RCC 7860 (cell line): ENCODE data around the gene DBT.
A peak's percentile ranks its signal among the peaks of the same experiment; 100 is the strongest.
"Not testable (repeated sequence)": the region's sequence is repeated elsewhere in the genome, so short reads cannot be mapped to it uniquely, and the experiment has no call there.

ENCODE experiments used
- DNase-seq: peaks from one replicate; pipeline ENCODE4 v3.0.0-alpha.2; 2015; ENCODE audit warnings: low spot score
- FAIRE-seq: peaks from 2 replicates; lab custom pipeline; 2012; peaks lifted over from hg19 to GRCh38; lab: Jason Lieb, UNC

Gene DBT

GRCh38 chr1:100202703-100203102 lies 46.9 kb downstream of the DBT start:
- FAIRE-seq, DNase-seq: not testable (repeated sequence)

DNA sequence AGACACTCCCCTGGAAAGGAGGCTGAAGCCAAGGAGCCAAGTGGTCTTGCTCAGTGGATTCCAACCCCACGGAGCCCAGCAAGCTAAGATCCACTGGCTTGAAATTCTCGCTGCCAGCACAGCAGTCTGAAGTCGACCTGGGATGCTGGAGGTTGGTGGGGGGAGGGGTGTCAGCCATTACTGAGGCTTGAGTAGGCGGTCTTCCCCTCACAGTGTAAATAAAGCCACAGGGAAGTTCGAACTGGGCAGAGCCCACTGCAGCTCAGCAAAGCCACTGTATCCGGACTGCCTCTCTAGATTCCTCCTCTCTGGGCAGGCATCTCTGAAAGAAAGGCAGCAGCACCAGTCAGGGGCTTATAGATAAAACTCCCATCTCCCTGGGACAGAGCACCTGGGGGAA lies 49.6 kb downstream of the DBT start:
- not testable (repeated sequence) for DNase-seq, FAIRE-seq

GRCh38 chr1:100198596-100198995 lies 51.0 kb downstream of the DBT start:
- no peak for FAIRE-seq
- no peak for DNase-seq

- FAIRE-seq (peak; percentile 98), DNase-seq (peak; percentile 96)
Observed at GRCh38 chr1:100188617-100189016, 61.0 kb downstream of the DBT start.

GRCh38 chr1:100187912-100188311 lies 61.7 kb downstream of the DBT start:
- FAIRE-seq: no peak

DNA sequence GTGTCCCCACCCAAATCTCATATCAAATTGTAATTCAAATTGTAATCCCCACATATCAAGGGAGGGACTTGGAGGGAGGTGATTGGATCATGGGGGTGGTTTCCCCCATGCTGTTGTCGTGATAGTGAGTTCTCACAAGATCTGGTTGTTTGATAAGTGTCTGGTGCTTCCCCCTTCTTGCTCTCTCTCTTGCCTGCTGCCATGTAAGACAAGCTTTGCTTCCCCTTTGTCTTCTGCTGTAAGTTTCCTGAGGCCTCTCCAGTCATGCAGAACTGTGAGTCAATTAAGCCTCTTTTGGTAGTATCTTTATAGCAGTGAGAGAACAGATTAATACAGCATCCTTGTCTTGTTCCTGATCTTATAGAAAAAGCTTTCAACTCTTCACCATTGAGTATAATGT lies 65.1 kb downstream of the DBT start:
- FAIRE-seq: peak; percentile 75
- DNase-seq: peak; percentile 38

More at GRCh38 chr1:100187912-100188311, 61.7 kb downstream of the DBT start:
- DNase-seq: no peak

DNA sequence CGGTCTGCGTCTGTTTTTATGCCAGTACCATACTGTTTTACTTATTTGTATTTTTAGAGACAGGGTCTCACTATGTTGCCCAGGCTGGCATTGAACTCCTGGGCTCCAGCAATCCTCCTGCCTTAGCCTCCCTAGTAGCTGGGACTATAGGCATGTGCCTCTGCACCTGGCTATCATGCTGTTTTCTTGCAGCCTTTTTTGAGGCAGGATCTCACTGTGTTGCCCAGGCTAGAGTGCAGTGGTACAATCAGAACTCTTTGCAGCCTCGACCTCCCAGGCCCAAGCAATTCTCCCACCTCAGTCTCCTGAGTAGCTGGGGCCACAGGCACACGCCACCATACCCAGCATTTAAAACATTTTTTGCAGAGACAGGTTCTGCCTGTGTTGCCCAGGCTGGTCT lies 66.3 kb downstream of the DBT start:
- FAIRE-seq (no peak), DNase-seq (no peak)

GRCh38 chr1:100178091-100178490 lies 71.5 kb downstream of the DBT start, which contains the start of gene LRRC39:
TSS of gene LRRC39 (minus strand) at chr1:100178256. CDS start at chr1:100168516, 9,740 bp downstream.
- no peak for FAIRE-seq
- no peak for DNase-seq

- DNase-seq (no peak), FAIRE-seq (no peak)
Observed at GRCh38 chr1:100177295-100178041, 72.2 kb downstream of the DBT start.

DNA sequence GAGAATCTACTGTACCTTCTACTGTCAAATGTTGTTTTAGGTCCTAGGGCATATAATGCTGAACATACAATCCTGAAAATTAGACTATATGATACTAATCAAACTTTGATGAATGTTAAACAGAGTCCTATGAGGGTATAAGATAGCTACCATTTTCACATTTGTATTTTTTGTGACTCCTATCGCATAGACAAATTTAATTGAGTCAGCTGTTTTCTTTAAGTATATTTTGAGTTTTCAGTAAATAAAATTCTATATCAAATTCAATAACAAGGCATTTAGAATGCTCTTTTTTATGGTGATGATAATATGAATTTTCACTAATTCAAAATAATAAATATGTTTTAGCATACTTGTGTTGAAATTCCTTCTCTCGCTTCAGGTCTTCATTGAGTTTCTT lies 81.6 kb downstream of the DBT start:
- FAIRE-seq (no peak), DNase-seq (no peak)

DNA sequence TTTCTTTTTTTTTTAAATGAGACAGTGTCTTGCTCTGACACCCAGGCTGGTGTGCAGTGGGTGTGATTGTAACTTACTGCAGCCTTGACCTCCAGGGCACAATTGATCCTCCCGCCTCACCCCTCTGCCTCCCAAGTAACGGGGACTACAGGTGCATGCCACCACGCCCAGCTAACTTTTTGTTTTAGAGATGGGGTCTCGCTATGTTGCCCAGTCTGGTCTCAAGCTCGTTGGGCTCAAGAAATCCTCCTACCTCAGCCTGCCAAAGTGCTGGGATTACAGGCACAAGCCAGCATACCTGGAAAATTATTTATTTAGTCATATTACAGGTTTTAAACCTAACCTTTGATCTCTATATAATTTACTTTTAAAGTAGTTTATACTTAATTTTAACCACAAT lies 84.9 kb downstream of the DBT start:
- FAIRE-seq (no peak), DNase-seq (no peak)

GRCh38 chr1:100164216-100164615 lies 85.4 kb downstream of the DBT start:
- no peak for FAIRE-seq
- no peak for DNase-seq

DNA sequence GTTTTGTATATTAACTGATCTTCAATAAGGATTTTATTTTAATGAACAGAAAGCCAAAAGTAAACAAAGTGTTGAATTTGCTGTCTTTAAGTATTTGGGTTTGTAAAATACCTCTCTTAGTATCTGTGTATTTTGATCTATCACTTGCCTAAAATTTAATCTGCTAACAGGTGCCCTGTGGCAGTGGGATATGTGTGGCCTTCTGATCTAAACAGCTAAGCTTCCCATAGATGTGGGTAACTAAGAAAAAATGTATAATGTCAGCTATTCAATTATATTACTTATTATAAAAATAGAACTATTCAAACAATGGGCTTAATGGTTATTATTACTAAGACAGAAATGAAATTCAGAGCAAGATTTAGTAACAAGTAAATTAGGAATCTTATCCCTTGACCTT lies 86.8 kb downstream of the DBT start:
- FAIRE-seq (no peak), DNase-seq (no peak)

DNA sequence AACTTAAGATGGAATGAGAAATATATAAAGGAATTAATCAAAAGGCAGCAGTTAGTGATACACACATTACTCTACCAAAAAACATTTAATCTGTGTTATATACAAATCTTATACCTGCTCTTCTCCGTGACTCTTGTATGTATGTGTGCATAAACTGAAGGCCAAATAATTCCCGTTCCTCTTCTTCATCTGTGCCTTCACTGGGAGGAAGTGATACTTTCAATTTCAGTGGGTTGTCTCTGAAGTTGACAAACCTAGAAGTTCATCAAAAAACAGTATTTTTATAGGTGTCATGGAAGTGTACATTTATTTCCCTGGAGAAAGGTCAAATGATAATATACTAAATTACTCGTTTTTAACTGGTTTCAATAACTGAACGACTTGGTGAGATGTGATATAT lies 97.4 kb downstream of the DBT start:
- DNase-seq: no peak
- FAIRE-seq: no peak

- no peak for DNase-seq
- no peak for FAIRE-seq
Observed at GRCh38 chr1:100151679-100152078, 98.0 kb downstream of the DBT start.

DNA sequence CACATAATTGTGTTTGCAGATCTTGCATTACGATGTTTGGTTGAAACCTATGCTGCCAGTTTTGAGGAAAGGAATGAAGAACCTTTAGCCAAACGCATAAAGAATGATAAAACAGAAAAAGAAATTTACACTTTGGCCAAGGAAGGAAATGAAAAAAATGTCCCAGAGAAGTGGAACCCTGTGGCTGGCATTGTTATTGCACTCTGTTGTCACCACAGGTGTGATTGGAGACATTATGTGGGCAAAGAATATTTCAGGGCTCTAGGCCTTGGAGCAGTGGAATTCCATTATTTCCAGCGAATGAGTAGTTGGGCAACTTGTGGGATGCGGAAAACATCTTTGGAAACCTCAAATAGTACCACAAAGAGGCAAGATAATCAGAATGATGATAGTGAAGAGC lies 101.8 kb downstream of the DBT start:
- no peak for FAIRE-seq
- DNase-seq: no peak

DNA sequence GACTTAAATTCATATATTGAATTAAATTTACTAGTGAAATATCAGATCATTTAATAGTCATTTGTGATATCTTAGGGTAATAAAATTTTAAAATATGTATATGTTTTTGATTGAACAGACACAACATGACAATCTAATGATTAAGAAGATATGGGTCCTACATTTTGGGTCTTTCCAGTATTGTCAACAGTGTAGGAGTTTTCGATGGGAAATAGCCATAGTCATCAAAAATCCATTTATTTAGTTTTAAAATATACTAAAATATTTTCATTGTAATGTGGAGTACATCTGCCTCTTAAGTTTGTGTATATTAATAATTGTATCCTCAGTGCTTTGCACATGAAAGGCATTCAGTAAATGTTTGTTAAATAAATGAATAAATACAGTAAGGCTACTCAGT lies 102.7 kb downstream of the DBT start:
- FAIRE-seq (peak; percentile 11), DNase-seq (no peak)

DNA sequence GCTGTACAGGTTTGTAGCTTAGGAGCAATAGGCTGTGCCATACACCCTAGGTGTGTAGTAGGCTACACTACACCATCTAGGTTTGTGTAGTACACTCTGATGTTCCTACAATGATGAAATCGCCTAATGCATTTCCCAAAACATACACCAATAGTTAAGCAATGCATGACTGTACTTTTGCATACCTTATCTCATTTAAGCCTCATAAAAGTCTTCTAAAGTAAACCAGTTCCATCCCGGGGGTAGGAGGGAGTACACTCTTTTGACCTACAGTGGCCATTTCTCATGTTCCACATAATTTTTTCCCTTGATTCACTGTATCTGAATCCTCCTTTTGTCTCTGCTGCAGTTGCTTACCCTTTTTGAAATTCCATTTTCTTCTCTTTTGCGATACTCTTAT lies 104.5 kb downstream of the DBT start:
- DNase-seq: no peak
- no peak for FAIRE-seq

GRCh38 chr1:100142343-100142742 lies 107.3 kb downstream of the DBT start:
- FAIRE-seq (no peak), DNase-seq (no peak)

- FAIRE-seq (no peak), DNase-seq (no peak)
Observed at GRCh38 chr1:100141192-100141591, 108.4 kb downstream of the DBT start.

DNA sequence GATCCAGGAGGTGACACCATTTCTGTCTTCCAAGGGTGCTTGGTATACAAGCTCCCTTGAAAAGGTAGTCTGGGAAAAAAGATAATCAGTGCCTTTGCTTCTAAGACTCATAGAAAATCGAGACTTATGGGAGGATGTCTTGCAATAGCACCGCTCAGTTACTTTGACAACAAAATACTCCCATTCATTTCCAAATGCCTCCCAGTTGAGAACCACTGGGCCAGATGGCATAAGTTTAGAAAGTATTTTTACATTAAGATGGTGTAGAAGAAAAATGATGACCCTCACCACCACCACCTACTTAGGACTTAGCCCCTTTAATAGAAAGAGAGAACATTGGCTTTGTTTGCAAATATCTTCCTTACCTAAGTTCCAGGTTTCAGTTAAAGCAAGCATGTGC lies 112.0 kb downstream of the DBT start:
- no peak for FAIRE-seq
- no peak for DNase-seq
